K562 (cell line): ENCODE data around the gene PNRC2. TPM values are rescaled to one million over a fixed set of nuclear protein-coding genes. Genes with fewer than 3 reads are reported as not detected.

Source experiments
- BHLHE40 ChIP-seq: IDR thresholded peaks from 2 replicates; pipeline ENCODE4 v1.6.1; 2011; ENCODE audit warnings: low read length, improper control_type of control experiment
- CSDE1 ChIP-seq, 2 experiments: fragments of 450-650 bp; IDR thresholded peaks; 2 replicates each; pipeline ENCODE4 v1.6.1; 2016; ENCODE audit warnings: mild to moderate bottlenecking in 1 of 2
- FIP1L1 ChIP-seq: fragments of 200-400 bp; formaldehyde crosslinking; IDR thresholded peaks from 2 replicates; pipeline ENCODE4 v1.6.1; 2018; ENCODE audit warnings: mild to moderate bottlenecking, low read depth, low read length; ENCODE audit not compliant: poor library complexity, severe bottlenecking
- FUS ChIP-seq: fragments of 200-400 bp; formaldehyde crosslinking; optimal IDR thresholded peaks from 2 replicates; pipeline ENCODE3; 2017; ENCODE audit warnings: low read depth, low read length
- GABPB1 ChIP-seq: sonication (generic); formaldehyde crosslinking; IDR thresholded peaks from 2 replicates; pipeline ENCODE4 v1.8.0; 2022; ENCODE audit warnings: mild to moderate bottlenecking, missing genetic modification reagents
- KDM1A ChIP-seq, 2 experiments: fragments of 450-650 bp; IDR thresholded peaks; 2 replicates each; pipeline ENCODE4 v1.6.1; 2016; ENCODE audit warnings: mild to moderate bottlenecking in 2 of 2
- MYNN ChIP-seq, 2 experiments: sonication (generic); formaldehyde crosslinking in 1 of 2; IDR thresholded peaks; 2 replicates each; pipeline versions ENCODE4 v1.5.0 to v1.6.1; 2016 to 2020; ENCODE audit warnings: antibody characterized with exemption in 1 of 2, missing genetic modification reagents in 1 of 2
- NELFE ChIP-seq: IDR thresholded peaks from 2 replicates; pipeline ENCODE4 v1.6.1; 2011; ENCODE audit warnings: mild to moderate bottlenecking; ENCODE audit not compliant: insufficient read depth, insufficient read length
- RAD21 ChIP-seq, 2 experiments: fragments of 250-450 bp in 1 of 2; fragments of 450-650 bp in 1 of 2; sonication (Bioruptor Pico) in 1 of 2; formaldehyde crosslinking in 1 of 2; IDR thresholded peaks in 1 of 2; conservative IDR thresholded peaks in 1 of 2; 2 replicates each; pipeline versions ENCODE4 v1.4.0 to v1.8.0; 2020 to 2022; ENCODE audit warnings: mild to moderate bottlenecking in 2 of 2, moderate library complexity in 1 of 2
- ZBTB33 ChIP-seq: sonication (generic); formaldehyde crosslinking; IDR thresholded peaks from 2 replicates; pipeline ENCODE4 v1.8.1; 2023; ENCODE audit warnings: mild to moderate bottlenecking, missing genetic modification reagents
- ZEB2 ChIP-seq: fragments of 450-650 bp; IDR thresholded peaks from 2 replicates; pipeline ENCODE4 v1.6.1; 2016
- polyA plus RNA-seq, 8 experiments: library from polyadenylated mRNA; depleted of rRNA in 4 of 8; stranded (reverse) in 5 of 8; unstranded in 3 of 8; fragments of >200 nt; fragmentation: Nextera tagmentation in 2 of 8; fragmentation: Illumina TruSeq in 1 of 8; extraction: Ambion mirVana in 2 of 8; extraction: Trizol in 1 of 8; gene quantifications; 2 replicates each; pipeline versions ENCODE4 v1.2.1 to v1.2.3, GENCODE V29; 2011 to 2014; ENCODE audit warnings: inconsistent platforms in 1 of 8, missing spikeins in 1 of 8
- total RNA-seq, 7 experiments: library from RNA; depleted of rRNA in 6 of 7; stranded (reverse); fragments of >200 nt in 6 of 7; fragmentation: Illumina TruSeq in 2 of 7; extraction: Trizol in 2 of 7; gene quantifications; 2 replicates each; pipeline versions ENCODE4 v1.2.1 to v1.2.3, GENCODE V29; 2011 to 2021; ENCODE audit warnings: low replicate concordance in 1 of 7
- TF ChIP-seq, protein P1 (sequence below): IDR thresholded peaks from 2 replicates; pipeline ENCODE4 v1.6.1; 2016; ENCODE audit warnings: missing genetic modification characterization, missing compliant biosample characterization
- TF ChIP-seq, protein P2 (sequence below): fragments of 250-450 bp; sonication (Bioruptor Pico); IDR thresholded peaks from 2 replicates; pipeline ENCODE4 v1.5.0; 2020; ENCODE audit warnings: mild to moderate bottlenecking, borderline replicate concordance

Gene PNRC2
- total and polyA plus RNA-seq, 9 of the 15 experiments (the other 6 are each of a cell fraction or from before 2014, with no cell fraction given): 127 to 303 (median 203) TPM

DNA sequence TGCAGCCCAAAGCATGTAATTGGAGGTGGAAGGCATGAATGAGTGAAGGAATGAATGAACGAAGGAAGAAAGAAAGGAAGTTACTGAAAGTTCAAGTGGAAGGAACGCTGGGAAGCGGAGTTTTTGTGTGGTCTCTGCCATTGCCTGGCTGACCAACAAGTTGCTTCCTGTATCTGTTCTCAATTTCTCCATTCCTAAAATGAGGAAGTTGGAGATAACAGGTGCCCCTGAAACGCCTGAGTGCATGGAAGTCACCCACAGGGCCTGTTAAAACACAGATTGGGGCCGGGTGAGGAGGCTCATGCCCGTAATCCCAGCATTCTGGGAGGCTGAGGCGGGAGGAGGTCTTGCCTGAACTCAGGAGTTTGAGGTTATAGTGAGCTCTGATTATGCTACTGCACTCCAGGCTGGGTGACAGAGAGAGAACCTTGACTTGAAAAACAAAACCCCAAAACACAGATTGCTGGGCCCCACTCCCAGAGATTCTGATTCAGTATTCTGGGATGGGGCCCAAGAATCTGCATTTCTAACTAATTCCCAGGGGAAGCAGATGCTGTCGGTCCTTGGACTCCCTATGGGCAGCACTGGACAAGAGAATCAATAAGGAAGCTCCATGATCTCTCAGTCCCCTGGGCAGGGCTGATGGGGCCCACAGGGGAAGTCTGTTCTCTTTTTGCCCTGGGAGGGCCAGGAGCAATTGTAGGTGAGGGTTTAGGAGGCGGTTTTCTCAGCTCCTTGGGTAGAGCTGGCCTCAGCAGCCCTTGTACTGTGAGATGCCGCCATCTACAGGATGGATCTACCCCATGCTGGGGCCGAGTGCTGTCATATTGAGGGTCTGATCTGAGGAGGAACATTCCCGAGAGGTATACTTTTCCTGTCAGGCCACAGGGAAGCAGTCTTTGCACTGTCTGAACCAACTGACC is 43.2 kb upstream of the PNRC2 start (continued):
- TF ChIP-seq RAD21 (CRISPR knock-in tag; conservative IDR thresholded peaks at IDR 0.05 in 1 of 2, IDR thresholded peaks at IDR 0.05 in 1 of 2): peak; percentile 91 to 96
- TF ChIP-seq GABPB1: peak; percentile 10; the same call in 1 of the 2 replicates
- TF ChIP-seq MYNN (IDR thresholded peaks at IDR 0.05): 0 out of 2 replicates have a peak, but pooled peaks have one; percentile 10
- TF ChIP-seq MYNN (CRISPR knock-in tag; IDR thresholded peaks at IDR 0.05): no peak
- TF ChIP-seq, protein P1, sequence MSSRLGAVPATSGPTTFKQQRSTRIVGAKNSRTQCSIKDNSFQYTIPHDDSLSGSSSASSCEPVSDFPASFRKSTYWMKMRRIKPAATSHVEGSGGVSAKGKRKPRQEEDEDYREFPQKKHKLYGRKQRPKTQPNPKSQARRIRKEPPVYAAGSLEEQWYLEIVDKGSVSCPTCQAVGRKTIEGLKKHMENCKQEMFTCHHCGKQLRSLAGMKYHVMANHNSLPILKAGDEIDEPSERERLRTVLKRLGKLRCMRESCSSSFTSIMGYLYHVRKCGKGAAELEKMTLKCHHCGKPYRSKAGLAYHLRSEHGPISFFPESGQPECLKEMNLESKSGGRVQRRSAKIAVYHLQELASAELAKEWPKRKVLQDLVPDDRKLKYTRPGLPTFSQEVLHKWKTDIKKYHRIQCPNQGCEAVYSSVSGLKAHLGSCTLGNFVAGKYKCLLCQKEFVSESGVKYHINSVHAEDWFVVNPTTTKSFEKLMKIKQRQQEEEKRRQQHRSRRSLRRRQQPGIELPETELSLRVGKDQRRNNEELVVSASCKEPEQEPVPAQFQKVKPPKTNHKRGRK (tag): no peak
- TF ChIP-seq CSDE1 (IDR thresholded peaks at IDR 0.05): no peak
- no peak for TF ChIP-seq FIP1L1
- no peak for TF ChIP-seq NELFE
- TF ChIP-seq ZEB2: peak; percentile 82; the same call in 1 of the 2 replicates
- TF ChIP-seq ZBTB33 (CRISPR knock-in tag): peak; percentile 69
- no peak for TF ChIP-seq FUS
- TF ChIP-seq, protein P2, sequence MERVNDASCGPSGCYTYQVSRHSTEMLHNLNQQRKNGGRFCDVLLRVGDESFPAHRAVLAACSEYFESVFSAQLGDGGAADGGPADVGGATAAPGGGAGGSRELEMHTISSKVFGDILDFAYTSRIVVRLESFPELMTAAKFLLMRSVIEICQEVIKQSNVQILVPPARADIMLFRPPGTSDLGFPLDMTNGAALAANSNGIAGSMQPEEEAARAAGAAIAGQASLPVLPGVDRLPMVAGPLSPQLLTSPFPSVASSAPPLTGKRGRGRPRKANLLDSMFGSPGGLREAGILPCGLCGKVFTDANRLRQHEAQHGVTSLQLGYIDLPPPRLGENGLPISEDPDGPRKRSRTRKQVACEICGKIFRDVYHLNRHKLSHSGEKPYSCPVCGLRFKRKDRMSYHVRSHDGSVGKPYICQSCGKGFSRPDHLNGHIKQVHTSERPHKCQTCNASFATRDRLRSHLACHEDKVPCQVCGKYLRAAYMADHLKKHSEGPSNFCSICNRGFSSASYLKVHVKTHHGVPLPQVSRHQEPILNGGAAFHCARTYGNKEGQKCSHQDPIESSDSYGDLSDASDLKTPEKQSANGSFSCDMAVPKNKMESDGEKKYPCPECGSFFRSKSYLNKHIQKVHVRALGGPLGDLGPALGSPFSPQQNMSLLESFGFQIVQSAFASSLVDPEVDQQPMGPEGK (CRISPR knock-in tag): no peak
- TF ChIP-seq KDM1A (IDR thresholded peaks at IDR 0.05): peak in 1 of 2 experiments; percentile 57; a peak in 2 of 4 replicates
- peak; percentile 21; the same call in 1 of the 2 replicates for TF ChIP-seq BHLHE40
